NCI-H128 (cell line): ENCODE measurements around the gene PTPN11.
"Not testable (repeated sequence)": the region's sequence is repeated elsewhere in the genome, so short reads cannot be mapped to it uniquely, and the experiment has no call there.

ENCODE experiments used
- DNase-seq: peaks from one replicate; lab custom pipeline; 2025; ENCODE audit not compliant: unreplicated experiment; lab: John Stamatoyannopoulos, UW

Gene PTPN11

GRCh38 chr12:112447106-112447505 is 28.4 kb downstream of the PTPN11 start:
- DNase-seq = no peak

GRCh38 chr12:112448165-112448564 is 29.4 kb downstream of the PTPN11 start:
- DNase-seq = not testable (repeated sequence)

- DNase-seq = no peak
Observed at GRCh38 chr12:112450725-112451124, 32.0 kb downstream of the PTPN11 start.

GRCh38 chr12:112456029-112456428 is 37.3 kb downstream of the PTPN11 start:
- no peak for DNase-seq

- DNase-seq = not testable (repeated sequence)
Observed at GRCh38 chr12:112457142-112457541, 38.4 kb downstream of the PTPN11 start.

- no peak for DNase-seq
Observed at GRCh38 chr12:112458330-112458729, 39.6 kb downstream of the PTPN11 start.

- no peak for DNase-seq
Observed at GRCh38 chr12:112458751-112459150, 40.0 kb downstream of the PTPN11 start.

GRCh38 chr12:112463478-112463877 is 44.7 kb downstream of the PTPN11 start:
- no peak for DNase-seq

- DNase-seq = no peak
Observed at GRCh38 chr12:112464605-112465004, 45.9 kb downstream of the PTPN11 start.

GRCh38 chr12:112466011-112466422 is 47.3 kb downstream of the PTPN11 start:
- DNase-seq = no peak

GRCh38 chr12:112466835-112467234 is 48.1 kb downstream of the PTPN11 start:
- DNase-seq = no peak

GRCh38 chr12:112468046-112468445 is 49.3 kb downstream of the PTPN11 start:
- DNase-seq = no peak

GRCh38 chr12:112473056-112473455 is 54.3 kb downstream of the PTPN11 start:
- DNase-seq = no peak

GRCh38 chr12:112479413-112479812 is 60.7 kb downstream of the PTPN11 start:
- no peak for DNase-seq

GRCh38 chr12:112480931-112481330 is 62.2 kb downstream of the PTPN11 start:
- DNase-seq = no peak

- no peak for DNase-seq
Observed at GRCh38 chr12:112482733-112483132, 64.0 kb downstream of the PTPN11 start.

- no peak for DNase-seq
Observed at GRCh38 chr12:112486361-112486760, 67.6 kb downstream of the PTPN11 start.

- no peak for DNase-seq
Observed at GRCh38 chr12:112488257-112488876, 69.6 kb downstream of the PTPN11 start.

- no peak for DNase-seq
Observed at GRCh38 chr12:112489456-112489855, 70.7 kb downstream of the PTPN11 start.

GRCh38 chr12:112496496-112496895 is 77.7 kb downstream of the PTPN11 start:
- no peak for DNase-seq

GRCh38 chr12:112498580-112498979 is 79.8 kb downstream of the PTPN11 start:
- no peak for DNase-seq

GRCh38 chr12:112503512-112503911 is 84.8 kb downstream of the PTPN11 start:
- DNase-seq = no peak

- DNase-seq = no peak
Observed at GRCh38 chr12:112506513-112507166, 87.9 kb downstream of the PTPN11 start.
